Measurements from ENCODE around the gene KLHDC1. TPM values are rescaled to one million over a fixed set of nuclear protein-coding genes. Genes with fewer than 3 reads are reported as not detected.

Gene KLHDC1
- total RNA-seq, 6 experiments from 2014 or later = 0.97 to 1.6 (median 1.2) TPM

DNA sequence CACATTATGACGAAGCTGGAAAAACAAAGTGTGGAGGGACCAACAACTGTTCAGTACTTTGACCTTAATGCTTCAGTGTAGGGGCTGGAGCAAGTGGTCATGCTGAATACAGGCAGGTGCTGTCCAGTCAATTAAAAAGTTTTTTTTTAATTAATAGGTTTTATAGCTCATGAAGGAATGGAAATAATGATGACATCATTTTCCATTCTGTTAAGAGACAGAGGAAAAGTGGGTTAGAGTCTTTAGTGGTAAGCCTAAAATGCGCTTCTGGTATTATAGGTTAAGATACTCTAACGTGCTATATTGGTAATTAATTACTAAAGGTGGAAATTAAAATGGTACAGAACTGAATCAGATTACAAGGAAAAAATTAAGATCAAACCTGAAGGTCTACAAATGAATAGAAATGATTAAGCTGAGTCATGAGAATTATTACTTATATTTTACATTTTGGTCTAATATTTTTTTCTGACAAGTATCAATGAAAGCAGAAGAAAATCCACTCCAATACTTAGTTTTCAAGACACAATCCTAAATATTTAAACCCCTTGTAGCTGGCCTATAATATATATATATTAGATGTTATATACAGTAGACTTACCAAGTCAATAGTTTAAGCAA is 90.6 kb downstream of the KLHDC1 start:
- H3K27me3 Mint-ChIP-seq (ENCODE audit: insufficient read depth) = no peaks in the 10 kb centered on the region
- TF ChIP-seq, protein P1, sequence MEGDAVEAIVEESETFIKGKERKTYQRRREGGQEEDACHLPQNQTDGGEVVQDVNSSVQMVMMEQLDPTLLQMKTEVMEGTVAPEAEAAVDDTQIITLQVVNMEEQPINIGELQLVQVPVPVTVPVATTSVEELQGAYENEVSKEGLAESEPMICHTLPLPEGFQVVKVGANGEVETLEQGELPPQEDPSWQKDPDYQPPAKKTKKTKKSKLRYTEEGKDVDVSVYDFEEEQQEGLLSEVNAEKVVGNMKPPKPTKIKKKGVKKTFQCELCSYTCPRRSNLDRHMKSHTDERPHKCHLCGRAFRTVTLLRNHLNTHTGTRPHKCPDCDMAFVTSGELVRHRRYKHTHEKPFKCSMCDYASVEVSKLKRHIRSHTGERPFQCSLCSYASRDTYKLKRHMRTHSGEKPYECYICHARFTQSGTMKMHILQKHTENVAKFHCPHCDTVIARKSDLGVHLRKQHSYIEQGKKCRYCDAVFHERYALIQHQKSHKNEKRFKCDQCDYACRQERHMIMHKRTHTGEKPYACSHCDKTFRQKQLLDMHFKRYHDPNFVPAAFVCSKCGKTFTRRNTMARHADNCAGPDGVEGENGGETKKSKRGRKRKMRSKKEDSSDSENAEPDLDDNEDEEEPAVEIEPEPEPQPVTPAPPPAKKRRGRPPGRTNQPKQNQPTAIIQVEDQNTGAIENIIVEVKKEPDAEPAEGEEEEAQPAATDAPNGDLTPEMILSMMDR (IDR thresholded peaks at IDR 0.05) = no peak
- H3K4me1 Mint-ChIP-seq (ENCODE audit: low read depth) = no peaks in the 10 kb centered on the region
- no peak overlapping the region for H3K4me3 Mint-ChIP-seq
- DNase-seq = no peak
- peaks cover 26% of the 10 kb centered on the region for H3K36me3 Mint-ChIP-seq (ENCODE audit: low read depth)
- no peak overlapping the region for H3K27ac Mint-ChIP-seq
- no peaks in the 10 kb centered on the region for H3K9me3 Mint-ChIP-seq

DNA sequence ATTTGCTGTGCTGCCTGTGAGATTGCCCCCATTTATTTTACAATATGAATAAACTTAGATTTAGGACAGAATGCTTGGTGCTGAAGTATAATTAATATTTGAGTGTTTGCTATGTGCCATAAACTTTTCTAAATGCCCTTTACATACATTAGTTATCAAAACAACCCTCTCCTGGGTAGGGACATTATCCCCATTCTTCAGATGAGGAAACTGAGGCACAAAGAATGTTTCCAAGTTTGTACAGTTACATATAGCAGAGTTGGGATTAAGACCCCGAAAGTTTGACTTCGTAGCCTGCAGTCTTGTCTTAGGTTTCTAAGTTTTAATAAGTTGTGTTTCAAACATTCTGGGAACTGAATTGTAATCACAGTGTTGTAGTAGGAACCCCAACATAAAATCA is 93.4 kb downstream of the KLHDC1 start:
- DNase-seq = no peak
- no peak overlapping the region for H3K27ac Mint-ChIP-seq
- no peak overlapping the region for H3K4me3 Mint-ChIP-seq
- no peaks in the 10 kb centered on the region for H3K27me3 Mint-ChIP-seq (ENCODE audit: insufficient read depth)
- peaks cover 26% of the 10 kb centered on the region for H3K36me3 Mint-ChIP-seq (ENCODE audit: low read depth)
- H3K4me1 Mint-ChIP-seq (ENCODE audit: low read depth) = no peaks in the 10 kb centered on the region
- no peaks in the 10 kb centered on the region for H3K9me3 Mint-ChIP-seq
- TF ChIP-seq, protein P1 (IDR thresholded peaks at IDR 0.05) = no peak

DNA sequence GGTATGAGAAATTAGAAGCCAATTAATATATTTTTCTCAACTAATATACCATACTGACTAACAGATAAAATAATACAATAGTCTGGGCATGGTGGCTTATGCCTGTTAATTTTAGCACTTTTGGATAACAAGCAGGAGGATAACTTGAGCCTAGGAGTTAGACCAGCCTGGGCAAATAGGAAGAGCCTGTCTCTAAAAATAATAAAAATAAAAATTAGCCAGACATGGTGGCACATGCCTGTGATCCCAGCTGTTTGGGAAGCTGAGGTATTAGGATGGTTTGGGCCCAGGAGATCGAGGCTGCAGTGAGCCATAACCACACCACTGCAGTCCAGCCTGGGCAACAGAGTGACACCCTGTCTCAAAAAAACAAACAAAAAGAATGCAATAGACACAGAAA is 99.7 kb downstream of the KLHDC1 start:
- no peak overlapping the region for H3K4me3 Mint-ChIP-seq
- H3K36me3 Mint-ChIP-seq (ENCODE audit: low read depth) = peaks cover 41% of the 10 kb centered on the region
- H3K27me3 Mint-ChIP-seq (ENCODE audit: insufficient read depth) = no peaks in the 10 kb centered on the region
- TF ChIP-seq, protein P1 (IDR thresholded peaks at IDR 0.05) = no peak
- H3K9me3 Mint-ChIP-seq = no peaks in the 10 kb centered on the region
- no peak overlapping the region for H3K27ac Mint-ChIP-seq
- no peak for DNase-seq
- peaks cover 14% of the 10 kb centered on the region for H3K4me1 Mint-ChIP-seq (ENCODE audit: low read depth)

DNA sequence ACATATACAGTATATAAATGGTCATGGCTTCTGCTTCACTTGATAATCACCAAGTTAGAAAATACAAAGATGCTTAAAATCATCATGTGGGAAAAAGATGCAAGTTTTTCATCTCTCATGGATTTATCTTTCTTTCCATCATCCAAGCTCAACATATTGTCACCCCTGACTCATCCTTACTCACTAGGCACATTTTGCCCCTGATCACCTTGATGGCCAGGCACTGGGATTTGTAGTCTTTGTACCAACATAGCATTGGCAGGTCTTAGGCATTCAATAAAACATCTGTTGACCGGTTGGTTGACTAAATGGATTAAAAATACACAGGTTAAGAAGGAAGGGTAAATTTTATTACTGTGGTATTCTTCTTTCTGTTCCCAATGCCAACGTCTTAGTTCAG is 103.1 kb downstream of the KLHDC1 start:
- H3K4me3 Mint-ChIP-seq = no peak overlapping the region
- no peak for DNase-seq
- TF ChIP-seq, protein P1 (IDR thresholded peaks at IDR 0.05) = no peak
- no peaks in the 10 kb centered on the region for H3K27me3 Mint-ChIP-seq (ENCODE audit: insufficient read depth)
- H3K27ac Mint-ChIP-seq = peak overlapping the region; percentile 62
- H3K9me3 Mint-ChIP-seq = no peaks in the 10 kb centered on the region
- H3K36me3 Mint-ChIP-seq (ENCODE audit: low read depth) = peaks cover 36% of the 10 kb centered on the region
- peaks cover 14% of the 10 kb centered on the region for H3K4me1 Mint-ChIP-seq (ENCODE audit: low read depth)

Other genes starting within 250 kb of the KLHDC1 start
- 1,000 to 10,000 TPM in 4 of 6 experiments, 100 to 1,000 TPM in 2; 743 to 1,241 (median 1,080) TPM for gene RPS29, start 106.7 kb upstream of the KLHDC1 start, total RNA-seq (2021; fragmentation: NEBNext Ultra II Directional; extraction: Animal tissue kit (Norgen Biotek cat#: 25700))
- 10 to 100 TPM; 15.2 to 26.5 (median 25.5) TPM for gene LRR1, start 94.2 kb upstream of the KLHDC1 start, total RNA-seq (2021; fragmentation: NEBNext Ultra II Directional; extraction: Animal tissue kit (Norgen Biotek cat#: 25700))
- gene RPL36AL, start 72.5 kb upstream of the KLHDC1 start, total RNA-seq (2021; fragmentation: NEBNext Ultra II Directional; extraction: Animal tissue kit (Norgen Biotek cat#: 25700)) = 100 to 1,000 TPM; 170 to 254 (median 211) TPM
- 10 to 100 TPM; 61.8 to 73.8 (median 64.4) TPM for gene MGAT2, start 72.3 kb upstream of the KLHDC1 start, total RNA-seq (2021; fragmentation: NEBNext Ultra II Directional; extraction: Animal tissue kit (Norgen Biotek cat#: 25700))
- 1 to 10 TPM; 5.8 to 8.7 (median 6.2) TPM for gene DNAAF2, start 57.9 kb upstream of the KLHDC1 start, total RNA-seq (2021; fragmentation: NEBNext Ultra II Directional; extraction: Animal tissue kit (Norgen Biotek cat#: 25700))
- gene POLE2, start 4.9 kb upstream of the KLHDC1 start, total RNA-seq (2021; fragmentation: NEBNext Ultra II Directional; extraction: Animal tissue kit (Norgen Biotek cat#: 25700)) = 10 to 100 TPM in 2 of 6 experiments, 1 to 10 TPM in 4; 4.5 to 11.6 (median 8.7) TPM
- gene KLHDC2, start 75.0 kb downstream of the KLHDC1 start, total RNA-seq (2021; fragmentation: NEBNext Ultra II Directional; extraction: Animal tissue kit (Norgen Biotek cat#: 25700)) = 10 to 100 TPM; 29.8 to 35.5 (median 33.8) TPM
- 10 to 100 TPM; 55.5 to 69.7 (median 56.9) TPM for gene NEMF, start 159.7 kb downstream of the KLHDC1 start, total RNA-seq (2021; fragmentation: NEBNext Ultra II Directional; extraction: Animal tissue kit (Norgen Biotek cat#: 25700))
- gene ARF6, start 200.0 kb downstream of the KLHDC1 start, total RNA-seq (2021; fragmentation: NEBNext Ultra II Directional; extraction: Animal tissue kit (Norgen Biotek cat#: 25700)) = 100 to 1,000 TPM in 1 of 6 experiments, 10 to 100 TPM in 5; 92.2 to 111 (median 94.7) TPM